ENCODE results near the gene PLB1. TPM values are rescaled to one million over a fixed set of nuclear protein-coding genes. Genes with fewer than 3 reads are reported as not detected.
"Not testable (repeated sequence)": the region's sequence is repeated elsewhere in the genome, so short reads cannot be mapped to it uniquely, and the experiment has no call there.

PLB1 gene
- polyA plus RNA-seq, 1 experiment, result 0.38 TPM

DNA sequence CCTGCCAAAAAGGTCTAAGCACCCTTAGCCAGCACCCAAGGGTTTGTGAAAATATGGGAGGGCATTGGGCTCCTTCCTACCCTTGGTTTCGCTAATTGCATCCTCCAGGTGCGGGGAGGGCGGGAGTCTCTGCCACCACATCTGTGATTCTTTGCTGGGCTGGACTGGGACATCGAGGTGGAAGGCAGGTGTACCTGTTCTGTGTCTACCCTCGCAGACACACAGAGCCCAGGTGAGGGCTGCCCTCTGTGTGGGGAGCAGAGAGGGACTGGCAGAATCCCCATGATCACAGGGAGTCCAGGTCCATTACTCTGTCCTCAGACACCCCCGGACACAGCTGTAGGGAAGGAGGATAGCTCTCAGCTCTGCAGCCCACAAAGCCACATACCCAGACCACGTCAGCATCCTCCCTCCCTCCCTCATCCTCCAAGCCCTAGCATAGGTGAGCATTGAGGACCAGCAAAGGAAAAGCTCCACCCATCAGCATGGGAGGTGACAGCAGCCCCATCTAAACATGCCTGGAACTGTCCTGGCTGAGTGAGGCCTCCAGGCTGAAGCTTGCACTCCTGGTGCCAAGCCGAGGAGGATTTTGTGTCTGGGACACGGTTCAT is 49.8 kb downstream of the PLB1 start:
- POLR2A ChIA-PET, result no interaction called here

DNA sequence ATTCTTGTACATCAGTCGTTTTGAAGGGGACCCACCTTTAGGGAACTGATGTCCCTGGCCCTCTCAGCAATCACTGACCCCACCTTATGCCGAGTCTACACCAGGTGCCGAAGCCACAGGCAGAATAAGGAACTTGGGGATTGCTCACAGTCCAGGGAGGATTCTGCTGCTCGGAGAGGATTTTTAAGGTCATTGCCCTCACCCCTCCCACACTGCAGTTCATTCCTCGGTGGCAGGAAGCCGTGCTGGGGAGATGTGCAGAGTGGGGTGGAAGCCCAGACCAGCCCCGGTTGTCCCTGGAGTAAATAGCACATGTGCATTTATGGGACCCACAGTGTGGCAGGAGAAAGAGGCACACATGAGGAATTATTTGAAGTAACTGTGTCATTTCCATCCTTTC is 50.4 kb downstream of the PLB1 start:
- no peak for DNase-seq (ENCODE audit: low read depth)
- Histone ChIP-seq H3K27me3 (ENCODE audit: control insufficient read depth, insufficient read depth, low read length) (peaks cover 11% of the 10 kb centered on the region), H3K4me3 (ENCODE audit: low read depth, low read length) (no peak overlapping the region), H3K36me3 (ENCODE audit: control insufficient read depth, insufficient read depth, low read length) (no peaks in the 10 kb centered on the region)
- ChIA-PET CTCF (interaction anchor here (1.5 kb wide), 1 partner anchor 12 kb away, joined by 3 read pairs; no protein-coding TSS in a partner anchor), POLR2A (no interaction called here)
- TF ChIP-seq, protein P1, sequence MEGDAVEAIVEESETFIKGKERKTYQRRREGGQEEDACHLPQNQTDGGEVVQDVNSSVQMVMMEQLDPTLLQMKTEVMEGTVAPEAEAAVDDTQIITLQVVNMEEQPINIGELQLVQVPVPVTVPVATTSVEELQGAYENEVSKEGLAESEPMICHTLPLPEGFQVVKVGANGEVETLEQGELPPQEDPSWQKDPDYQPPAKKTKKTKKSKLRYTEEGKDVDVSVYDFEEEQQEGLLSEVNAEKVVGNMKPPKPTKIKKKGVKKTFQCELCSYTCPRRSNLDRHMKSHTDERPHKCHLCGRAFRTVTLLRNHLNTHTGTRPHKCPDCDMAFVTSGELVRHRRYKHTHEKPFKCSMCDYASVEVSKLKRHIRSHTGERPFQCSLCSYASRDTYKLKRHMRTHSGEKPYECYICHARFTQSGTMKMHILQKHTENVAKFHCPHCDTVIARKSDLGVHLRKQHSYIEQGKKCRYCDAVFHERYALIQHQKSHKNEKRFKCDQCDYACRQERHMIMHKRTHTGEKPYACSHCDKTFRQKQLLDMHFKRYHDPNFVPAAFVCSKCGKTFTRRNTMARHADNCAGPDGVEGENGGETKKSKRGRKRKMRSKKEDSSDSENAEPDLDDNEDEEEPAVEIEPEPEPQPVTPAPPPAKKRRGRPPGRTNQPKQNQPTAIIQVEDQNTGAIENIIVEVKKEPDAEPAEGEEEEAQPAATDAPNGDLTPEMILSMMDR (IDR thresholded peaks at IDR 0.05; ENCODE audit: insufficient read depth, low read depth, low read length), result no peak

More for the DNA sequence above, 49.8 kb downstream of the PLB1 start:
- Histone ChIP-seq H3K27me3 (ENCODE audit: control insufficient read depth, insufficient read depth, low read length) (peaks cover 9% of the 10 kb centered on the region), H3K36me3 (ENCODE audit: control insufficient read depth, insufficient read depth, low read length) (no peaks in the 10 kb centered on the region), H3K4me3 (ENCODE audit: low read depth, low read length) (no peak overlapping the region)
- TF ChIP-seq, protein P1 (IDR thresholded peaks at IDR 0.05; ENCODE audit: insufficient read depth, low read depth, low read length), result no peak
- DNase-seq (ENCODE audit: low read depth), result no peak
- CTCF ChIA-PET, result interaction anchor here (1.2 to 1.5 kb wide), 2 partner anchors 12 to 13 kb away, joined by 3 read pairs; no protein-coding TSS in a partner anchor

DNA sequence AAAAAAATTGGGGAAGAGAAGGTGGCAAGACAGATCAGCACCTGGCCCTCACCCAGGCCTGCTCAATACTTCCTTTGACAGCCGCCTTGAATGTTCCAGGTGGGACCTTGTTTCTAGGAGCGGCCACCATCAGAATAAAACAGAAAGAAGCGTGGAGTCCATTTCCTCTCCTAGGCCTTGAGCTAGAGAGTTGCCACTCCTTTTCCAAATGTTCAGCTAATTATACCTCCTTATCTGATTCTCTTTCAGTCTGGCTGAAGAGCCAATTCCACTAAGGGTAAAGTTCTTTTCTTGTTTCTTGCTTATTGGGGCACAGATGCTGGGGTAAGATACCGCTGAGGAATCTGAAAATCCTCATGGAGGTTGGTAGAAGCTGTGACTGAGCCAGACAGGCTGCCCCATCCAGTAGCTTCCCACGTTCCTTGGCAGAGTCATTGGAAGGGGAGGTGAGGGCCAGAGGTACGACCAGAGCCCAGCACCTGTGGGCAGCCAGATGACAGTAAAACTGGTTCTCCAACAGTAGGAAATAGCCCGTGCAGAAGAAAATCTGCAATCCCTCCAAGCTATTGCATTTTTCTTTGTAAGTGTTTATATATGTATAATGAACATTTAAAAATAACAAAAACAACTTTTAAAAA is 51.5 kb downstream of the PLB1 start:
- peaks cover 11% of the 10 kb centered on the region for H3K27me3 ChIP-seq (ENCODE audit: control insufficient read depth, insufficient read depth, low read length)
- TF ChIP-seq, protein P1 (IDR thresholded peaks at IDR 0.05; ENCODE audit: insufficient read depth, low read depth, low read length), result no peak
- H3K36me3 ChIP-seq (ENCODE audit: control insufficient read depth, insufficient read depth, low read length), result no peaks in the 10 kb centered on the region
- DNase-seq (ENCODE audit: low read depth), result no peak
- CTCF ChIA-PET, result interaction anchor here (0.8 kb wide), 1 partner anchor 13 kb away, joined by 3 read pairs; no protein-coding TSS in a partner anchor
- no peak overlapping the region for H3K4me3 ChIP-seq (ENCODE audit: low read depth, low read length)
- POLR2A ChIA-PET, result no interaction called here

DNA sequence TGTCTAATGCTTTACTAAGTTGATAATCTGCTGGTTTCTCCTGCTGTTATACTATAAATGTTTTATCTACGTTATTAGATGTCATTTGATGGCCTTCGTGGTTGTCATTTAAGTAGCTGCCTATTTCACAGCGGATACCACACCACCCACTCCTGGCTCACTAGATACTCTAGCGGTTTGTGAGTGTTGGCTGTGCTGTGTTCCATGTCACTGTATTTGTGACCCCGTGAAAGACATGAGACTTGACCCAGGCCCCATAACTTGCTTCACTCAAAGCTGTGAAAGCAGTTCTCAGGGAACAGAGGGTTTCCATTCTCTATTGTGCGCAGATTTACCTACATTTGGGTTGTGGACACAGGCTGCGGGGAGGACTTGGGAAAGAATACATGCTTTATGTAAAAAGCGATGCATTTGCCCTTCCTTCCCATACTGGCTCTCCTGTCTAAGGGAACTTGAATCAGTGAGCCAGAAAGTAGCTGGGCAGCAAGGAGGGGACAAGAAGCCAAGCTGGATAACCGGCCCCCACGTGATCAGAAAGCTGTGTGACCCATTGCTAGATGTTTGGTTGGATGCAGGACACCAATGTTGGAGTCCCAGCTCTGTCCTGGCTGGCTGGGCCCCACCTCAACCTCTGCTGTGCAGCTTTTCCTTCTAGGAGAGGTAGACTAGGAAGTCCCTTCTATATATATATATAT is 52.2 kb downstream of the PLB1 start:
- ChIA-PET POLR2A (no interaction called here), CTCF (interaction anchor here (0.8 to 1.3 kb wide), 3 partner anchors 19 to 274 kb away, joined by 3 read pairs; no protein-coding TSS in a partner anchor)
- no peak for DNase-seq (ENCODE audit: low read depth)
- TF ChIP-seq, protein P1 (IDR thresholded peaks at IDR 0.05; ENCODE audit: insufficient read depth, low read depth, low read length), result no peak
- no peaks in the 10 kb centered on the region for H3K36me3 ChIP-seq (ENCODE audit: control insufficient read depth, insufficient read depth, low read length)
- H3K4me3 ChIP-seq (ENCODE audit: low read depth, low read length), result no peak overlapping the region
- peaks cover 7% of the 10 kb centered on the region for H3K27me3 ChIP-seq (ENCODE audit: control insufficient read depth, insufficient read depth, low read length)

DNA sequence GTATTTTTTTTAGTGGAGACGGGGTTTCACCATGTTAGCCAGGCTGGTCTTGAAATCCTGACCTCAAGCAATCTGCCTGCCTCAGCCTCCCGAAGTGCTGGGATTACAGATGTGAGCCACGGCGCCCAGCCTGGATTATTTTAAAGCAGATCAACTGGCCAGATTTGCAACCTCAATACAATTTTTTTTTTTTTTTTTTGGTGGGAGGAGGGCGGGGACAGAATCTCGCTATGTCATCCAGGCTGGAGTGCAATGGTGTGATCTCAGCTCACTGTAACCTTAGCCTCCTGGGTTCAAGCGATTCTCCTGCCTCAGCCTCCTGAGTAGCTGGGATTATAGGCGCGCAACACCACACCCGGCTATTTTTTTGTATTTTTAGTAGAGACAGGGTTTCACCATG is 54.5 kb downstream of the PLB1 start:
- not testable (repeated sequence) for DNase-seq (ENCODE audit: low read depth); H3K4me3 ChIP-seq (ENCODE audit: low read depth, low read length); H3K36me3 ChIP-seq (ENCODE audit: control insufficient read depth, insufficient read depth, low read length); H3K27me3 ChIP-seq (ENCODE audit: control insufficient read depth, insufficient read depth, low read length)
- POLR2A ChIA-PET, result interaction anchor here (0.7 kb wide), 1 partner anchor 144 kb away, joined by 10 read pairs; no protein-coding TSS in a partner anchor
- CTCF ChIA-PET, result interaction anchor here (1.5 kb wide), 1 partner anchor 16 kb away, joined by 8 read pairs; no protein-coding TSS in a partner anchor
